Measurements from ENCODE around the gene LY6G5C. TPM values are rescaled to one million over a fixed set of nuclear protein-coding genes. Genes with fewer than 3 reads are reported as not detected.

Gene LY6G5C
- total RNA-seq, 1 experiment from 2014 or later = 1.7 TPM

GRCh38 chr6:31663126-31663960 is 17.5 kb downstream of the LY6G5C start:
- Histone ChIP-seq H3K27ac (ENCODE audit: low read depth, low read length) (peak overlapping the region; percentile 90), H4K20me1 (ENCODE audit: insufficient read depth) (no peaks in the 10 kb centered on the region), H3K9me3 (ENCODE audit: control insufficient read depth in 1 of 2, insufficient read depth in 1 of 2, low read depth in 1 of 2, low read length in 2 of 2) (no peaks in the 10 kb centered on the region), H3K4me2 (ENCODE audit: low read length) (peak overlapping the region; percentile 83; the same call in 1 of the 2 replicates), H3K36me3 (ENCODE audit: control insufficient read depth in 1 of 2, insufficient read depth in 2 of 2, low read length in 2 of 2) (peaks cover 16 to 28% of the 10 kb centered on the region in 2 experiments), H3K4me1 (ENCODE audit: control insufficient read depth in 1 of 2, insufficient read depth in 2 of 2, low read length in 2 of 2) (peaks cover 18 to 50% of the 10 kb centered on the region in 2 experiments; a peak in 3 of 4 replicates), H3K4me3 (replicated peaks in 1 of 2; ENCODE audit: low read depth in 1 of 2, low read length in 2 of 2) (0 out of 4 replicates have a peak overlapping the region, but pooled peaks of 1 of the 2 experiments have one; percentile 97), H3K9me2 (ENCODE audit: insufficient read depth) (no peaks in the 10 kb centered on the region), H3K27me3 (ENCODE audit: insufficient read depth, low read length) (no peaks in the 10 kb centered on the region), H3K9ac (ENCODE audit: low read length) (peak overlapping the region; percentile 90), H3K79me2 (ENCODE audit: insufficient read depth, low read length) (peaks cover 61% of the 10 kb centered on the region), H2AFZ (ENCODE audit: low read depth, low read length, poor library complexity, severe bottlenecking) (no peak overlapping the region)
- RAD21 ChIA-PET (ENCODE audit: low non-redundant PET in 1 of 2, low total read pairs in 2 of 2, uncharacterized antibody in 2 of 2, unreplicated experiment in 2 of 2) = interaction anchor here in 1 of 2 experiments (0.7 kb wide), 1 partner anchor 116 kb away, joined by 3 read pairs; the partner anchor contains the start of gene NFKBIL1
- no peak for DNase-seq (ENCODE audit: low read depth, low spot score)
- no peak for TF ChIP-seq FOSL1 (IDR thresholded peaks at IDR 0.05; ENCODE audit: low read depth)
- no peak for TF ChIP-seq SRF (IDR thresholded peaks at IDR 0.05; ENCODE audit: low read depth)
- intact Hi-C loops (cut with micrococcal nuclease) = loop anchor here (5.0 kb wide), 1 partner anchor 261 kb away; the partner anchor contains the start of gene MICA
- CTCF ChIA-PET = no interaction called here
- POLR2A ChIA-PET = interaction anchor here (2.5 to 3.9 kb wide), 2 partner anchors 11 to 121 kb away, joined by 8 to 32 read pairs; partner anchors contain the start of genes BAG6 and DDX39B
- ATAC-seq = no peak
- no TSS peak for BruUV-seq (replicated peaks)

- BruUV-seq (replicated peaks) = no TSS peak
- no peak for TF ChIP-seq SRF (IDR thresholded peaks at IDR 0.05; ENCODE audit: low read depth)
- TF ChIP-seq ZNF274 (IDR thresholded peaks at IDR 0.05; ENCODE audit: low read depth, low read length) = no peak
- TF ChIP-seq MAX (IDR thresholded peaks at IDR 0.05) = no peak
- TF ChIP-seq SIN3A (IDR thresholded peaks at IDR 0.05; ENCODE audit: low read depth) = no peak
- TF ChIP-seq, protein P1, sequence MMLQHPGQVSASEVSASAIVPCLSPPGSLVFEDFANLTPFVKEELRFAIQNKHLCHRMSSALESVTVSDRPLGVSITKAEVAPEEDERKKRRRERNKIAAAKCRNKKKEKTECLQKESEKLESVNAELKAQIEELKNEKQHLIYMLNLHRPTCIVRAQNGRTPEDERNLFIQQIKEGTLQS (IDR thresholded peaks at IDR 0.05) = no peak
- TF ChIP-seq EZH2phosphoT487 (IDR thresholded peaks at IDR 0.05; ENCODE audit: borderline replicate concordance) = no peak
- TF ChIP-seq RAD21 (IDR thresholded peaks at IDR 0.05; ENCODE audit: low read depth) = no peak
- TF ChIP-seq EZH2 (IDR thresholded peaks at IDR 0.05) = no peak
- Histone ChIP-seq H3K9me3 (ENCODE audit: control insufficient read depth in 1 of 2, insufficient read depth in 1 of 2, low read depth in 1 of 2, low read length in 2 of 2) (no peaks in the 10 kb centered on the region), H3K36me3 (ENCODE audit: control insufficient read depth in 1 of 2, insufficient read depth in 2 of 2, low read length in 2 of 2) (peaks cover 5 to 17% of the 10 kb centered on the region in 2 experiments; a peak in 3 of 4 replicates), H3K27me3 (ENCODE audit: insufficient read depth, low read length) (no peaks in the 10 kb centered on the region), H4K20me1 (ENCODE audit: insufficient read depth) (no peaks in the 10 kb centered on the region), H3K9ac (ENCODE audit: low read length) (peak overlapping the region; percentile 24; the same call in 1 of the 2 replicates), H3K9me2 (ENCODE audit: insufficient read depth) (no peaks in the 10 kb centered on the region), H3K4me2 (ENCODE audit: low read length) (no peak overlapping the region), H3K4me1 (ENCODE audit: control insufficient read depth in 1 of 2, insufficient read depth in 2 of 2, low read length in 2 of 2) (peaks cover 18 to 50% of the 10 kb centered on the region in 2 experiments; a peak in 3 of 4 replicates), H3K27ac (ENCODE audit: low read depth, low read length) (peak overlapping the region; percentile 4; the same call in 1 of the 2 replicates), H3K79me2 (ENCODE audit: insufficient read depth, low read length) (peaks cover 52% of the 10 kb centered on the region), H3K4me3 (replicated peaks in 1 of 2; ENCODE audit: low read depth in 1 of 2, low read length in 2 of 2) (no peak overlapping the region), H2AFZ (ENCODE audit: low read depth, low read length, poor library complexity, severe bottlenecking) (no peak overlapping the region)
- ATAC-seq (no peak), DNase-seq (ENCODE audit: low read depth, low spot score) (no peak)
- intact Hi-C loops (cut with micrococcal nuclease) = loop anchor here (5.0 kb wide), 1 partner anchor 260 kb away; the partner anchor contains the start of gene MICA
- ChIA-PET POLR2A (interaction anchor here (1.9 to 3.9 kb wide), 3 partner anchors 10 to 78 kb away, joined by 8 to 32 read pairs (median 15); partner anchors contain the start of genes BAG6 and MSH5), RAD21 (ENCODE audit: low non-redundant PET in 1 of 2, low total read pairs in 2 of 2, uncharacterized antibody in 2 of 2, unreplicated experiment in 2 of 2) (no interaction called here), CTCF (no interaction called here)
Measured at GRCh38 chr6:31662124-31662723, 18.6 kb downstream of the LY6G5C start.
